C4-2B (cell line): ENCODE results near the gene RIPOR2.

Experiments
- CTCF ChIP-seq: fragments of 450-650 bp; conservative IDR thresholded peaks from 2 replicates; pipeline ENCODE4 v1.5.1; 2017; ENCODE audit warnings: mild to moderate bottlenecking
- ZFX ChIP-seq: fragments of 450-650 bp; IDR thresholded peaks from 2 replicates; pipeline ENCODE4 v1.6.1; 2017

GRCh38 chr6:24768361-24768760, 167.4 kb downstream of the RIPOR2 start:
- TF ChIP-seq CTCF (no peak), ZFX (no peak)
